Measurements from ENCODE around the gene AQP2.
A peak's percentile ranks its signal among the peaks of the same experiment; 100 is the strongest.

The AQP2 gene

DNA sequence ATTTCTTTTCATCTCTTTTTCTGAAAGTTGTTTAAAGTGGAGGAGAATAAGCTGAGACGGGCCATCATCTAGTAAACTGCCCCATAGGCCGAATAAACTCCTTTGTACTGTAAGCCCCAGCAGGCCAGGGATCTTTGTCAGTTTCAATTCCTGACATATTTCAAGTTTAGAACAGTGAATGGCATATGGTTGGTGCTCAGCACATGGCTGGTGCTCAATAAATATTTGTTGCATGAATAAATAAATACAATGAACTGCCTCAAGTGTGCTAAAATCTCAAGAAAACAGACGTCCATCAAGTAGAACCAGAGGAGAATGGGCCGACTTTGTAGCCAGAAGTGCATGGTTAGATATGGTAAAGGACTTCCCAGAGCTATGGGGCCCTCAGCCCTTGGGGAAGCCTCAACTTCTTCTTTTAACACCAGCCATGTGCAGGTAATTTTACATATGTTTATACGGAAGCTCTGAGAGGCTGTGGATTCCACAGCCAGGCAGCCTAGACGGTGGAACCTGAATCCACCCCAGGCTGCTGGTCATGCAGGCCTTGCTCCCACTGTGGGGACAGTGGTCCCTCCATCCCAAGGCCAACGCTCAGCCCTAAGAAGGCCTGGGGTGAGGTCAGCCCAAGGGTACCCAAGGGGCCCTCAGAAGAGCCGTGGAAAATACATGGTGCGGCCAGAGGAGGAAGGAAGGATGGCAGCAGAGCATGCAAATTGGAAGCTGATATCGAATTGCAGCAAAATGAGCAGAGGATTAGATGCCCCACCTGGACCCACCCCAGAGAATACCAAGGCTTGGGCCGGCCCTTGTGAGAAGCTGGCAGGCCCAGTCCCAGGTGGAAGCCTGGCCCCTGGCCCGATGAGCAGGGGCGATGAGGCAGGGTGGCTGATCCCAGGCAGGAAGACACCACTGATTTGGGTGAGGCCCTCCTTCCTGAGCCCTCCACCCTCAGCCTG is 8.7 kb upstream of the AQP2 start:
- DNase-seq (ENCODE audit: low spot score), result no peak

DNA sequence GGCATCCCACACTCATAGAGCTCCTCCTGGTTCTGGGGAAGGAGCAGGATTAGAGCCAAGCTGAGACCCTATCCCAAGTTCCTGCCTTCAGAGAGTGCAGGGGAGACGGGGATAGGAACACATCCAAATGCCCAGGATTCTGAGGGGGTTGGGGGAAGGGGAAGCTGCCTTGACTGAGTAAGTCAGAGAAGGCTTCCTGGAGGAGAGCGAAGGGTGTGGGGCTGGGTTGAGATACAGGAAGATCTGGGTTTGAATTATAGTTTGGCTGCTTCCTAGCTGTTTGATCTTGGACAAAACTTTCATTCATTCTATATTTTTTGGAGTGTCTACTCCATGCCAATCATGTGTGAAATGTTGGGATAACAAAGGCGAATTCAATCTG is 8.0 kb upstream of the AQP2 start:
- no peak for DNase-seq (ENCODE audit: low spot score)

DNA sequence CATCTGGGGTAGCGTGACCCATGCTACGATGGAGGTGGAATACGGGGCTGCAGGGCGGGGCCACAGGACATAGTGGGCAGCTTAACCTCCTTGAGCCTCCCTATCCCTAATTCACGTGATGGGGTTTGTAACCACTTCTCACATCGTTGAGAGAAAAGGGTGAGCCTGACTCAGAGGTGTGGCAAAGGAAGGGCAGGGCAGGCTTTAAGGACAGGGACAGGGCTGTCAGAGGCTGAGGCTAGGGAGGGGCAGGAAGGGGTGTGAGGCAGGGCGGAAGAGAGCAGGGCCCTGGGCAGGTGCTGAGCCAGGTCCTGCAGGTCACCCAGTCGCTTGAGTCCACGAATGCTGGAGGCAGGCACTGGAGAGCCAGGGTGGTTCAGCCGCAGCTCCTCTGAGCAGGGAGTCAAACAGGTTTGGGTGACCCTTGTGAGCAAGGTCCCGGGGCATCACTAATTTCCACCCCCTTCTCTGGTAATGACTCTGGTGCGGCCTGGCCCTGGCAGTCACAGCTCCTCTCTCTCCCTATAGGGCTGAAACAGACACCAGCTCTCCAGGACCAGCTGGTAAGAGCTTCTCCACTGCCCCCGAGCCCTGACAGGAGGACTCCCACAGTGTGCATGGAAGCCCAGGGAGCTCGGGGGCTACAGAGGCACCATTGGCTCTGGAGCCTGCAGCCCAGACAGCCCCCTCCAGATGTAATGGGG is 7.5 kb upstream of the AQP2 start:
- no peak for DNase-seq (ENCODE audit: low spot score)

DNA sequence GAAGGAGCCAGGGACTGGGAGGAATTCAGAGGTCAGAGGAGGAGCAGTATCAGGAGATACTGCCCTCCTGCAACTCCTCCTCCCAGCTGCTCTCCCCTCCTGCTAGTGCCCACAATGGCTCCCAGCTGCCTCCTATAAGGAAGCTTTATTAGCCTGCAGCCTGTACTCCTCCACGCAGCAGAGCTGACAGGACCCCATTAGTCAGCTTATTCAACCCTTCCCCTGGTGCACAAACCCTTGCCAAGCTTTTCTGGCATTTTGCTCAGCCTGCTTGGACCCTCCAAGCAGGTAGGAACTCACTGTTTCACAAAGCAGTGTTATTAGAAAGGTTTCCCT is 6.9 kb upstream of the AQP2 start:
- DNase-seq (ENCODE audit: low spot score), result no peak

DNA sequence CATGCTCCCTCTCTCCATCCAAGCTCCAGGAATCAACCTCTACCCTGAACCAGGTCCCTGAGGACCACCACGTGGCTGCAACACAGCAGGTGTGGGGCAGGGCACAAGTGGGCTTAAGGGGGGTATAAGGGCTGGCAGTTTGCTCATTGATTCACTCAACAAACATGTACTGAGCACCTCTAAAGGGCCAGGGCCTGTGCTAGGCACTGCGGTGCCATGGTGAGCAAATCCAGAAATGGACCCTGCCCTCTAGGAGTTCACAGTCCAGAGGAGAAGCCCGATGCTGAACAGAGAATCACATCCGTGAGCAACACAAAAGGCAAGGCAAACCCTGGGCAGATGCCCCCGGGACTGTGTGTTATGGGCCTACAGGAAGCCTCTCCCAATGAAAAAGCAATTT is 6.5 kb upstream of the AQP2 start:
- no peak for DNase-seq (ENCODE audit: low spot score)

DNA sequence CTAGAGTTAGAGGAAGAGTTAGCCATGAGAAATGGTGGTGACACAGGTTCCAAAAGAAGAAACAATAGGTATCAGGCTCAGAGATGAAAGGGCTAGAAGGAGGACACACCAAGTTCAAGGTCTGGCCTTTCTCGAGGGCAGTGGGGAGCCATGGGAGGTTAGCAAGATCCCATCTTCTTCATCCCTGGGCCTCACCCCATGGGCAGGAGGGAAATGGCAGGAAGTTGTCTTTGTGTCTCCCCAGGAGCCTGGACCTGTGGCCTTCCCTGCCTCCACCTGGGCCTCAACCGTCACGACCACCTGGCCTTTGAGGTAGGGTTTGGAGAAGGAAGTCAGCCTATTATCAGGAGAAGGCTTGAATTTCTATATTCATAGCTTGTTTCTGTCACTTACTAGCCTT is 5.8 kb upstream of the AQP2 start:
- no peak for DNase-seq (ENCODE audit: low spot score)

DNA sequence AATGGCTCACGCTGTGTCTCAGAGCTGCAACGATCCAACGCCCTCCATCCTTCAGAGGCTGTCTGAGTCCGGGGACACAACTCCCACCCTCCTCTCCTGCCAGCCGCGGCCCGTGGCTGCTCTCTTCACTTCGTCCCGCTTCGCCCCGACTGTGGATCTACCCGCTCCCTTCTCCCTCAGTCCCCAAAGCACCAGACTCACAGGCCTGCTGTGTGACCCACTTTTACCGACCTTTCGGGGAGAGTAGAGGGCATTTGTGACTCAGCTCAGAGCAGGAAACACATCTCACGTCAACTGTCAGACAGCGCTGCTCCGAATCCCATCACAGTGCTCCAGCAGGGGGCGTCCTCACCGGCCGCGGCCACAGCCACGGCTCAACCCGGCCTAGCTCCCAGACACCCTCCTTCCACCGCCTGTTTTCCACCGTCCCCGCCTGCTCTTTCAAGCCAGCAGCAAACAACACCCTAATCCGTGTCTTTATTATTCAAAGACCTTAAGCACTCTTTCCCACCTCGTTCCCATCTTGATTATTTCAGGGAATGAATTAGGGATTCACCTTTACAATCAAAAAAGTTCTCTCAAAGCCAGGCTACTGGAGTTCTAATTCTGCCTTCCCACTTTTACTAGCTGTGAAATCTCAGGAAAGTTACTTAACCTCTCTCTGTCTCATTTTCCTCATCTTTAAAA is 5.0 kb upstream of the AQP2 start:
- DNase-seq (ENCODE audit: low spot score), result peak; percentile 94

DNA sequence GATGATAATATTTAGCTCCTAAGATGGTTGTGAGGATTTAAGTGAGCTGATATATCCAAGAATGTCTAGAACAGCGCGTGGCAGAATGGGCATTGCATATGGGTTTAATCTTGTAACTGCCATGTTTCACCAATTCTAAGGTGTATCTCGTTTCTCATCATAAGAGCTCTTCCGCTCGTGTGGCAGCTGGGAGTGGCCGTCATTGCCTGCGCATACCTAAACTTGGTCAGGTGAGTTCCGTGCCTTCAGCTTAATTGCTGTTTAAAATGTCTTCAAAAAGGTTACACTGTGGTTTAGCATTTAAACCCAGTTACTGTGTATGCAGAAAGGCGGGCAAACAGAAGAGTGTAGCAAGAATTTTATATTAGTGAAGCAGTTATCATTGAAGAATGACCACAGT is 4.5 kb upstream of the AQP2 start:
- DNase-seq (ENCODE audit: low spot score), result no peak

DNA sequence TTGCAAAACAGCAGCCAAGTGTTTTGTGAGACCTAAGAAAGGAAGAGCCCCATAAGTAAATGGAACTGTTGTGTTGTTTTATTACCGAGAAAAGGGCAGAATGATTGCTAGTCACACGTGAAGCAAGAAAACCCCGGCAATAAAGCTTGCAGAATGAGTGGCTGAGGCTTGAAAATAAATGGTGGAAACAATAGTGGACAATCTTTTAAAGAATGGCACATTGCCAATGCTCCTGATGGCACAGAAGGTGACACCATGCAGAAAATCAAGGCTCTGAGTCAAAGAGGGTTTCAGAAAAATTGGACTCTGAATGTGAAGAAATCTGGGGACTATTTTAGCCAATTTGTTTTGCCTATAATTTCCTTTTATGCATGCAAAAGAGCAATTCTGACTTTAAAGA is 4.0 kb upstream of the AQP2 start:
- DNase-seq (ENCODE audit: low spot score), result no peak

DNA sequence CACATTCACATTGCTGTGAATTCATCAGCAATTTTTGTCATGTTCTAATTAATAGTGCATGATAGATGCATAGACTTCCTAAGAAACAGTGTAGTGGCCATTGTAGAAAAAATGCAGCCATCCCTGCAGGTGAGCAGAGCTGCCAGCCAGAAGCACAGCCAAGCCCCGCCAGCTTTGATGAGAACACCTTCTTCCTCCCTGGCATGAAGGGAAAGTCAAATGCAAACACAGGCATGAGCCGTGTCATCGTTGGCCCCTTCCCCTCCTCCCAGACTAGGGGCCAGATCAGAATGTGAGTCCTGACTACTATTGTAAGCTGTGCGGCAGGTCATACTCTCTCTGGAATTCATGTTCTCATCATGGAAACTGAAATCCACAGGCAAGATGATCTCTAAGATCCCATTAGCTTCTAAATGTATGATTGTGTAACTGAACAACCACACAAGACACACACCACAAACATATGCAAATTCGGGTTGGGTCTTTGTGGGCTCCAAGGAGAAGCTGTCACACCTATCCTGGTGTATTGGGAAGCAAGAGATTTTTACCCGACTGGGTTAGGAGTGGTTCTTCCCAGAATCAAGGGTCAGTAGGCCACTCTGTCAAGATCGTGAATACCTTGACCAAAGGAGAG is 2.8 kb upstream of the AQP2 start:
- no peak for DNase-seq (ENCODE audit: low spot score)

DNA sequence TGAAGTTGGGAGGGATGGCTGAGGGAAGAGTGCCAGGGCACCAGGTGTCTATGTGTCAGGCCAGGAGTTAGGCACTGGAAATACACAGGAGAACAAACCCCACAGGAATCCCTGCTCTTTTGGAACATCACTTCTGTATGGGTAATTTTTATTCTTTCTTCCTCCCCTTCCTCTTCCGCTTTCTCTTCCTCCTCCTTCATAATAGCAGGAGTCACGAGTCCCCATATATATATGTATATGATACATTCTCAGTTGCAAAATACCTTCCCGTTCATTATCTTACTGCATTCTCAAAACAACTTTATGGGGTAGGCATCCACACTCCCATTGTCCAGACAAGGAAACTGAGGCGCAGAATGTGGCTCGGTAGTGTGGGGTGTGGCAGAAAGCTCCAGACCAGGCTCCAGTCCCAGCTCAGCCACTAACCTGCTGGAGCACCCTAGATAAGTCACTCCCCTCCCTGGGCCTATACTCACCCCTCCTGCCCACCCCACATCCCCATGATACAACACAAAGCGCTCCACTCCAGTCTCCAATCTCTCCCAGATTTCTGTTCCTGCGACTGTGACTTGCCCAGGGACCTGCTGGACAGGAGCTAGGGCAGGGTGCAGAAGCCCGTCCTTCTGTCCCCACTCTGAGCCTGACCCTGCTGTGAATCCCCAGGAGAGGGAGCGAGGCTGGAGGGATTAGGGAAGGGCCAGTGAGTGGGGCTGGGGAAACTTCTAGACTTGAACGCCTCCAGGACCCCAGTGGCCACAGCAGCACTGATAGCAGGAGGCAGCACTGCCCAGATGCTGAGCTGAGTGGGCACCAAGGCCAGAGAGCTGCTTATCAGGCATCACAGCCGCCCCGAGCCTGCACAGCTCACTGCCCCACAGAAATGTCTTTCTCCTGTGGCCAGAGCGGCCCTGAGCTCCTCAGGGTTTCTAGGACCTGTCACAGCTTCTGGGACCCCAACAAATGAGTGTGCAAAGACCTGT is 1.4 kb upstream of the AQP2 start:
- no peak for DNase-seq (ENCODE audit: low spot score)

DNA sequence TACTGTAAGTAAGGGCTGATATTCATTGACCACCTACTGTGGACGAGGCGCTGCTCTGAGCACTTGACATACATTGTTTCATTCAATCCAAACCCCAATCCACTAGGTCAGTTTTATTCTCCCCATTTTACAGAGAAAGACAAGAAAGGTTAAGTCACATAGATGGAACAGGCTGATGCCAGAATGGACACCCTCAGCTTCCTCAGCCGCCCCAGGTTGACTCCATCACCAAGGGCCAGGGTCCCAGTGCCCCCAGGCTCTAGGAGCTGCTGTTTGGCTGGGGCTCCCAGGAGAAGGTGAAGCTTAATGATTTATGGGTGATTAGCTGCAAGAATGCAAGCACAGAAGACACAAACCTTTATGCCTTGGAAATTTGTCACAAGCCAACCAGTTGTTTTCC is 671 bp upstream of the AQP2 start:
- DNase-seq (ENCODE audit: low spot score), result no peak

DNA sequence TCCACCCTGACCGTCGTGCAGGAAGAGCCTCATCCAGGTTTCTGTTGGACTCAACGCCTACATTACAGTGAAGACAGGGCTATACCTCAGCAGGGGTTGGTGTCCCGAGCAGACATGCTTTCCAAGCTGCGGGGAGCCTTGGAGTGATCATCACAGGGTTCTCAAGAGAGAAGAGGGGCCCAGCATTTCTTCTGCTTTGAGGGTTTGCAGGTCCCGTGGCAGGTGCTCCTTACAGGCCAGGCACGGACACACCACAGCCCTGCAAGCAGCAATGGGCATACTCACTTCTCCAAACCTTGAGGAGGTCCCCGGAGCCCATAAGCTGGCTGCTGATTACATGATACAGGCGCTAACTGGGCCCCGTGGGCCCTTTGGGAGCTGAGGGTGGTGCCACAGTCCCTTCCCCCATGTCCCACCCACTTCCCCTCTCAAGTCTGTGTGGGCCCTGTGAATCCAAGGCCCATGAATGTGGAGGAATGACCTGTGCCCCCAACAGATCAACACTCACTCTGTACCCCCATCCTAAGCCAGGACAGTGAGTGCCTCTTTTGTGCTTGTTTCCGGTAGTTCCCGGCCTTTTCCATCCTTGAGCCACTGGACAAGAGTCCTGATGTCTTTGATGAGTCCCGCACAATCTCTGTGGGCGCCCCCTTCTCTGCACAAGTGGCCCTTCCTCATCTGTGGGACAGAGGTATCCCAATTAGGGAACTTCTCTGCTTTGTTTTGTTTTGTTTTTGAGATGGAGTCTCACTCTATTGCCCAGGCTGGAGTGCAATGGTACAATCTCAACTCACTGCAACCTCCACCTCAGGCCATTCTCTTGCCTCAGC is 1.1 kb downstream of the AQP2 start:
- DNase-seq (ENCODE audit: low spot score), result no peak

DNA sequence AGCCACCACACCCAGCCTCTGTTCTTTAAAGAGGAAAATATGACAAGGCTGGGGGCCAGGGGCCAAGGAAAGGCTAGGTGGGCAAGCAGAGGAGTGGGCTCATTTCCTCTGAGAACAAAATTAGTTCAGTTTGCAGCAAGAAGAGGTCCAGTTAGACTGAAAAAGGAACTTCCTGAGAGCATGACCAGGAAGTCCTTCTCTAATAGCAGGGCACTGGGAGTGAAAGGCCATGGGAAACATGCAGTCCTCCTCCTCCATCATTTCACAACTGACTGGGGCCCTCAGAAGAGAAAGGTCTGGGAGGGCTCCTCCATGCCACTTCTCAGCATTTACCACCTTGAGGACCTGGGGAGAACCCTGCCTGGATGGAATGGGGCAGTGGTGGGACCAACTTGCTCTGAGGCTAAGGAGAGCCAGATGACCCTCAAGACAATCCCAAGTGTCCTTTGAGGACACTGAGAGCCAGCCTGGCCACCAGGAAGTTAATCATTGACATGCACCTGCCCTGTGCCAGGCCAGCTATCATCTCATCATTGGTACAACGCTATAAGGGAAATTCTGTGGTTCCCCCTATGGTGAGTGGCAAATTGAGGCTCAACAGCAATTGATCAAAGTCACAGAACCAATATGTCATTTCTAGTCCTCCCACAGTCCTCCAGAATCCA is 2.0 kb downstream of the AQP2 start:
- no peak for DNase-seq (ENCODE audit: low spot score)

DNA sequence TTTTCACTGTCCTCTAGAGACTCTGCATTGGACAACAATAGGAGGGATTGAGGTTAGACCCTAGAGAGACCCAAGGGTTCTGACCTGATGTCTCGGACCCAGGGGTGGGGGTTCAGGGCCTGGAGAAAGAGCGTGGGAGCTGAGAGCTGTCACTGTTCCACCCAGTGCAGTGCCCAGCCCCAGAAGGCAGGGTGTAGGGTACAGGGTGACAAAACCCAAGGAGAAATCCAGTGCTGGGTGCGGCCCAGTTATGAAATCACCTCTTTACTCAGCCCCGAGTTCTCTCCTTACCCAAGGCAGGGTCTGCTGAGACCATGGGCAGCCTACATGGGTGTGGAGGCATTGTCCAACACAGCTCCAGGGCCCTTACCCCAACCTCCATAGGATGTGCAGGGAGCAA is 2.6 kb downstream of the AQP2 start:
- DNase-seq (ENCODE audit: low spot score), result no peak

DNA sequence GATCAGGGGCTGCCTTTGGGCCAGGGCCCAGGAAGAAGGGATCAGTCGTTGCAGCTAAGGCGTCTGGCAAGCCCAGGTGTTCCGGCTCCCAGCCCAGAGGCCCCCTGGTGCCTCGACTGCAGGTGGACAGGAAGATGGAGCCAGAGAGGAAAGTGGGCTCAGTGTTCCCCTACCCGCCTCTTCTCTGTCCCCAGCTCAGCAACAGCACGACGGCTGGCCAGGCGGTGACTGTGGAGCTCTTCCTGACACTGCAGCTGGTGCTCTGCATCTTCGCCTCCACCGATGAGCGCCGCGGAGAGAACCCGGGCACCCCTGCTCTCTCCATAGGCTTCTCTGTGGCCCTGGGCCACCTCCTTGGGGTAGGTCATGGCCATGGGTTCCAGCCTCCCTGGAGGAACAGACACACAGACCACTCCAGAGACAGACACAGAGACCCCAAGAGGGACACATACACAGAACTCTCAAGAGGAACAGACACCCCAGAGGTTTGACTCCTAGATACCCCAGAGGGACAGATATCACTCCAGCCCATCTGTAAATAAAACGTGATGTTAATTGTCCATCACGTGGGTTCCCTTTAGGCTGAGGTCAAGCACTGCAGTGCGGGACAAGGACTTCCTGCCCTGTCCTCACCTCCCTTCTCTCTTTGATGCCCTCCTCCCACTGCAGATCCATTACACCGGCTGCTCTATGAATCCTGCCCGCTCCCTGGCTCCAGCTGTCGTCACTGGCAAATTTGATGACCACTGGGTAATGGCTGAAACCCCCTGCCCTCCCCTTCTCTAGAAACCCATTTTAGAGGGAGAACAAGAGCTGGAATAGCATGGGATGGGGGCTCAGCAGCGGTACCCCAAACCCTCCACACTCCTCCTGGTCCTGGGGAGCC is 3.7 kb downstream of the AQP2 start:
- DNase-seq (ENCODE audit: low spot score), result no peak

DNA sequence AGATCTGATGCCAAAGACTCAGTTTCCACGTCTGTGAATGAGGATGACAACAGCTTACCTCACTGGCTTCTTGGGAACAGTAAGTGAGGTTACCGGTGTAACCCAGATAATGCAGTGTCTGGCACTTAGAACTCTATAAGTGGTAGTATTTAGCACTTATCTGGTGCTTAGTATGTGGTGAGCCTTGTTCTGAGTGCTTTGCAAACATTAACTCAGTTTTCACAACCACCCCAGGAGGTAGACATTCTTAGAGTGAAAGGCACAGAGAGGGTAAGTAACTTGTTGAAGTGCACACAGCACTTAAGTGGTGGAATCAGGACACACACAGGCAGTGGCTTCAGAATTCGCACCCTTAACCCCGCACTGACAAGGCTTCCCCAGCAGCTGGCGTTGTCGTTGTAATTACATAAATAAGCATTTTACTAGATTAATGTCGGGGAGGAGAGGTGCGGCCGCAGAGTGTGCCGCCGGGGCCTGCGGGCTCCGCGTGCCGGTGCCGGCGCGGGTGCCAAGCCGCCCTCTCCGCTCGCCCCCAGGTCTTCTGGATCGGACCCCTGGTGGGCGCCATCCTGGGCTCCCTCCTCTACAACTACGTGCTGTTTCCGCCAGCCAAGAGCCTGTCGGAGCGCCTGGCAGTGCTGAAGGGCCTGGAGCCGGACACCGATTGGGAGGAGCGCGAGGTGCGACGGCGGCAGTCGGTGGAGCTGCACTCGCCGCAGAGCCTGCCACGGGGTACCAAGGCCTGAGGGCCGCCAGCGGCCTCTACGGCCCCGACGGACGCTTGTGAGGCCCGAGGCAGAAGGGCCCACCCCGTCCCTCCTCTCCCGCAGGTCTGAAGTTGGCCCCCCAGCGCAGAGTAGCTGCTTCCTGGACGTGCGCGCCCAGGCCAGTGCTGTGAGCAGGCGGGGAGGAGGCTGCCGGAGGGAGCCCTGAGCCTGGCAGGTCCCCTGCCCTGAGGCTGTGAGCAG is 4.6 kb downstream of the AQP2 start:
- no peak for DNase-seq (ENCODE audit: low spot score)

All from AG20443 (cell line).